Lower leg skin (tissue), 4 donors: Measurements from ENCODE around the gene TMC2. TPM values are rescaled to one million over a fixed set of nuclear protein-coding genes. Genes with fewer than 3 reads are reported as not detected.

ENCODE experiments used
- DNase-seq, 2 donors: peaks; one replicate each; pipeline ENCODE4 v3.0.0-alpha.2; 2019; ENCODE audit warnings: low spot score in 2 of 2
- H3K4me3 ChIP-seq: fragments of 200-600 bp; sonication (generic); 2 replicates; pipeline ENCODE4 v1.5.1; 2017; ENCODE audit warnings: mild to moderate bottlenecking, low read depth; ENCODE audit not compliant: poor library complexity, severe bottlenecking
- POLR2A ChIP-seq, 2 donors: fragments of 450-650 bp; IDR thresholded peaks; one replicate each; pipeline ENCODE4 v1.6.1; 2016 to 2017; ENCODE audit warnings: antibody characterized with exemption in 2 of 2, mild to moderate bottlenecking in 1 of 2, moderate library complexity in 1 of 2
- WGBS, 2 donors: methylation state at CpG; one replicate each; pipeline ENCODE4 v1.1.5; 2018; 5-methylcytosine and 5-hydroxymethylcytosine counted together
- intact Hi-C: fragments of 100-400 bp; cut with DNase I; formaldehyde crosslinking; loops from one replicate; pipeline ENCODE4 v1.15.0; 2023; ENCODE audit warnings: low total_unique reads
- total RNA-seq, 4 donors: library from RNA; depleted of rRNA; stranded (reverse); fragments of >200 nt; gene quantifications; one replicate each; pipeline ENCODE4 v1.1.0, GENCODE V29; 2016
- TF ChIP-seq, protein P1 (sequence below), 3 donors: fragments of 450-650 bp; IDR thresholded peaks; one replicate each; pipeline ENCODE4 v1.5.1; 2016; ENCODE audit warnings: antibody characterized with exemption in 3 of 3, mild to moderate bottlenecking in 3 of 3, moderate library complexity in 2 of 3

The TMC2 gene
- total RNA-seq, 4 donors from 2014 or later = 0.06 TPM; not detected in 3

DNA sequence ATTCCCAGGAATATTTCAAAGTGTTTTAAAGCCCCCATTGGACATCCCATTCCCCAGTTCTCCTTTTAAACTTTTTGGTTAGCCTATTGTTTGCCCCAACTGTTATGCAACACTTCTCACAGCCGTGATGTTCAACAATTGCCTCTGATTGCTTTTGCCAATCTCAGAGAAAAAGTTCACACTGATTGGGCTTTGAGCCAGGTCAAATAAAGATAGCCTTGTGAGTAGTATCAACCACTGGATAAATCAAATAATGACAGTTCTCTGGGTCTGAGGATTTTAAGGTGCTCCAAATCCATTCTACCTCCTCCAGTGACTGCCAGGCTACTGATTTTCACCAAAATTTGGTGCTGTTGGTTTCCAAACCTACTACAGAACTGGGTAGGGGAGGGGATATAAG is 97.0 kb downstream of the TMC2 start:
- TF ChIP-seq, protein P1, sequence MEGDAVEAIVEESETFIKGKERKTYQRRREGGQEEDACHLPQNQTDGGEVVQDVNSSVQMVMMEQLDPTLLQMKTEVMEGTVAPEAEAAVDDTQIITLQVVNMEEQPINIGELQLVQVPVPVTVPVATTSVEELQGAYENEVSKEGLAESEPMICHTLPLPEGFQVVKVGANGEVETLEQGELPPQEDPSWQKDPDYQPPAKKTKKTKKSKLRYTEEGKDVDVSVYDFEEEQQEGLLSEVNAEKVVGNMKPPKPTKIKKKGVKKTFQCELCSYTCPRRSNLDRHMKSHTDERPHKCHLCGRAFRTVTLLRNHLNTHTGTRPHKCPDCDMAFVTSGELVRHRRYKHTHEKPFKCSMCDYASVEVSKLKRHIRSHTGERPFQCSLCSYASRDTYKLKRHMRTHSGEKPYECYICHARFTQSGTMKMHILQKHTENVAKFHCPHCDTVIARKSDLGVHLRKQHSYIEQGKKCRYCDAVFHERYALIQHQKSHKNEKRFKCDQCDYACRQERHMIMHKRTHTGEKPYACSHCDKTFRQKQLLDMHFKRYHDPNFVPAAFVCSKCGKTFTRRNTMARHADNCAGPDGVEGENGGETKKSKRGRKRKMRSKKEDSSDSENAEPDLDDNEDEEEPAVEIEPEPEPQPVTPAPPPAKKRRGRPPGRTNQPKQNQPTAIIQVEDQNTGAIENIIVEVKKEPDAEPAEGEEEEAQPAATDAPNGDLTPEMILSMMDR (IDR thresholded peaks at IDR 0.05) = no peak
- no peak for TF ChIP-seq POLR2A (IDR thresholded peaks at IDR 0.05)
- no peak for DNase-seq
- 23 to 30% methylated on average over 1 of the region's 1 CpG for WGBS, 2 donors
- intact Hi-C loops = no loop called here
- H3K4me3 ChIP-seq = no peak overlapping the region

GRCh38 chr20:2637246-2637645 is 100.9 kb downstream of the TMC2 start:
- WGBS, 2 donors = 81 to 86% methylated on average over 6 of the region's 6 CpGs
- no peak for DNase-seq
- no peak overlapping the region for H3K4me3 ChIP-seq
- intact Hi-C loops = no loop called here
- no peak for TF ChIP-seq POLR2A (IDR thresholded peaks at IDR 0.05)
- TF ChIP-seq, protein P1 (IDR thresholded peaks at IDR 0.05) = no peak

GRCh38 chr20:2640260-2640659 is 103.9 kb downstream of the TMC2 start:
- 50 to 71% methylated on average over 1 of the region's 1 CpG for WGBS, 2 donors
- no peak for DNase-seq
- TF ChIP-seq, protein P1 (IDR thresholded peaks at IDR 0.05) = no peak
- TF ChIP-seq POLR2A (IDR thresholded peaks at IDR 0.05) = no peak
- no peak overlapping the region for H3K4me3 ChIP-seq
- intact Hi-C loops = no loop called here

- DNase-seq = no peak
- TF ChIP-seq, protein P1 (IDR thresholded peaks at IDR 0.05) = no peak
- no peak for TF ChIP-seq POLR2A (IDR thresholded peaks at IDR 0.05)
- intact Hi-C loops = no loop called here
- no peak overlapping the region for H3K4me3 ChIP-seq
- 93 to 97% methylated on average over 9 of the region's 9 CpGs for WGBS, 2 donors
These were observed 104.5 kb downstream of the TMC2 start for GRCh38 chr20:2640899-2641298.

GRCh38 chr20:2643708-2644107 is 107.3 kb downstream of the TMC2 start:
- no peak overlapping the region for H3K4me3 ChIP-seq
- intact Hi-C loops = no loop called here
- DNase-seq = no peak
- TF ChIP-seq, protein P1 (IDR thresholded peaks at IDR 0.05) = no peak
- no peak for TF ChIP-seq POLR2A (IDR thresholded peaks at IDR 0.05)
- 56 to 94% methylated on average over 1 of the region's 1 CpG for WGBS, 2 donors
